Measurements from ENCODE around the gene MATR3.
"Not testable (repeated sequence)": the region's sequence is repeated elsewhere in the genome, so short reads cannot be mapped to it uniquely, and the experiment has no call there.

The MATR3 gene

GRCh38 chr5:139297439-139298133 lies 4.0 kb downstream of the MATR3 start:
- no peak for DNase-seq

- no peak for DNase-seq
These were observed 4.7 kb downstream of the MATR3 start for GRCh38 chr5:139298242-139298641.

GRCh38 chr5:139299486-139299885 lies 5.9 kb downstream of the MATR3 start:
- DNase-seq, result no peak

- no peak for DNase-seq
These were observed 8.4 kb downstream of the MATR3 start for GRCh38 chr5:139301808-139302499.

GRCh38 chr5:139304391-139305324 lies 11.1 kb downstream of the MATR3 start:
- DNase-seq, result no peak

DNA sequence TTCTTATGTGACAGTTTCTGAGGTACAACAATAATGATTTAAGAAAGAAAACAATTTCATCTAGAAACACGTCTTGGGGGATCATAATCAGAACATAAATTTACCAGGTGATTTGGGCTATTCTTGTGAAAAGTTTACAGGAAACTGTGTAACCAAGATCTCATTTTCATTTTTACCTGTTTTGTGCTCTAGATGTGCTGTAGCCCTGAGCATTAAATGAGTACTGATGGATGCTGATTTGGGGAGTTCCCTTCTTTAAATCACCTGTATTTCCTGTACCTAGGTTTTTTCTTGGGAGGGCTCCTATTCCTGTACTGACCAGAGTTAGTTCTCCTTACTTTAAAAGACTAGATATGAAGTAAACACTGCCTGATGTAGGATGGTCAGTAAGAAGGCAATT lies 12.7 kb downstream of the MATR3 start:
- DNase-seq, result no peak

- DNase-seq, result no peak
These were observed 13.3 kb downstream of the MATR3 start for GRCh38 chr5:139306628-139307379.

GRCh38 chr5:139308797-139309196 lies 15.3 kb downstream of the MATR3 start:
- no peak for DNase-seq

DNA sequence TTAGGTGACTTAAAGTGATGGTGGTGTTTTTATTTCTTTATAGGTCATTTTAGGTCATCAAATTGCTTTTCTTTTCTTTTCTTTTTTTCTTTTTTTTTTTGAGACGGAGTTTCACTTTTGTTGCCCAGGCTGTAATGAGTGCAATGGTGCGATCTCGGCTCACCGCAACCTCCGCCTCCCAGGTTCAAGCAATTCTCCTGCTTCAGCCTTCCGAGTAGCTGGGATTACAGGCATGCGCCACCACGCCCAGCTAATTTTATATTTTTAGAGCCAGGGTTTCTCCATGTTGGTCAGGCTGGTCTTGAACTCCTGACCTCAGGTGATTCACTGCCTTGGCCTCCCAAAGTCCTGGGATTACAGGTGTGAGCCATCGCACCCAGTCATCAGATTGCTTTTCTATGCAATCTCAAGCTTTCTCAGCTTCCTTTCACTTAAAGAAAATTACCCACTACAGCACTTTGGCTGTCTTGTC lies 17.2 kb downstream of the MATR3 start:
- not testable (repeated sequence) for DNase-seq

DNA sequence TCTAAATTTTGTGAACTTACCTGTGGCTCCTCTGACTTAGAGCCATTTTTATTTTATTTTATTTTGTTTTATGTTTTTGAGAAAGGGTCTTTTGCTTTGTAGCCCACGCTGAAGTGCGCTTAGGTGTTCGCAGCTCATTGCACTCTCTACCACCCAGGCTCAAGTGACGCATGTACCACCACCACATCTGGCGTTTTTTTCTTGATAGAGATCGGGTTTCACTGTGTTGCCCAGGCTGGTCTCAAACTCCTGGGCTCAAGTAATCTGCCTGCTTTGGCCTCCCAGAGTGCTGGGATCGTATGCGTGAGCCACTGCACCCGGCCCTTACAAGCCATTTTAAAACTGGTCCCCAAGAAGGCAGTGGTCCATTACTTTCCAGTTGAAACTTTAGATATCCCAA lies 18.5 kb downstream of the MATR3 start:
- no peak for DNase-seq

DNA sequence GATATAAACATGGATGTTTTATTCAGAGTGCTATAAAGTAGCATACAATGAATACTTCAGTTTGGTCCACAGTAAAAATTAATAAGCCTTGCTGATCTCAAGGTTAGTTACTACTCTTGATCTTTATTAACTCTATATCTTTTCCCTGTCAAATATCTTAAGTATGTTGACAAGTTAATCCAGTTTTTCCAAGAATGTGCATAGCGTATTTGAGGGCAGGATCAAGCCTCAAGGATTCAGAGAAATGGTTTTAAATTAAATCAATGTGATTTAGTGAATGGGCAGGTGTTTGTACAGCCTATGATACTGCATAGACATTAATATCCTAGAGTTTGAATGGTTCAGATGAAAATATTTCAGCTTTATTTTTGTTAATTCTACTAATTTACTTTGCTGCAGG lies 20.7 kb downstream of the MATR3 start:
- no peak for DNase-seq

DNA sequence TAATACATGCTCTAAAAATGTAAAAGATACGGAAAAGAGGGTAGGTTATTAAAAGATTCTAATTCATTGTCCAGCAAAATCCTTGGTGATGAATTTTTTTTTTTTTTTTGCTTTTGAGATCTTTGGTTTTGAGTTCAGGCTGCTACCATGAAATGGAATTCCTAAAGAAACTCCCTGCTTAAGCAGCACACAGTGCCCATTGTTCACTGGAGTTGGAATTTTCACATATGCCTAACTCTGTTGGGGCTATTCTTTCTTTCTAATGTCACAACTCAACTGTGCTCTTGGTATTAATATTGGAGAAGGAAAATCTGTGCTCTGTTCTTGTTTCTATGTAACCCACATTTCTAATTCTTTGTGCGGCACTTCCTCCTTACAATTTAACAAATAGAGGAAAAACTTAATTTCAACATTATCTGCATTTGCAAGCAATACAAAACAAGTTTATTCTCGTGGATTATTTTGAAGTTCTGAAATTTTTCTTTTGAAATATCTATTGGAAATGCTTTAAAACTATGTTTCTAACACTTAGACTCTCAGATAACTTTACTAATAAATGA lies 21.6 kb downstream of the MATR3 start:
- no peak for DNase-seq

GRCh38 chr5:139335811-139336210 lies 42.3 kb downstream of the MATR3 start:
- DNase-seq, result no peak

DNA sequence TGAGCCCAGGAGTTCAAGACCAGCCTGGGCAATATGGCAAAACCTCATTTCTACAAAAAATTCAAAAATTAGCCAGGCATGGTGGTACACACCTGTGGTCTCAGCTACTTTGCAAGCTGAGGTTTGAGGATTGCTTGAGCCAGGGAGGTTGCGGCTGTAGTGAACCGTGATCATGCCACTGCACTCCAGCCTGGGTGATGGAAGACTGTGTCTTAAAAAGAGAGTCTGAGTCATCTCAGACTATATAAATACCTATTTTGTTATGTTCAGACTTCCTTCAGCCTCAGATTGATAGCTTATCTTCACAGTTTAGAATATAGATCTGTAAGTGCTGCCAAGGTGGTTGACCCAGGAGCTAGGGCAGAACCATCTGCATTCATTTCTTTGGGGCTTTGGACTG lies 46.5 kb downstream of the MATR3 start:
- DNase-seq, result no peak

DNA sequence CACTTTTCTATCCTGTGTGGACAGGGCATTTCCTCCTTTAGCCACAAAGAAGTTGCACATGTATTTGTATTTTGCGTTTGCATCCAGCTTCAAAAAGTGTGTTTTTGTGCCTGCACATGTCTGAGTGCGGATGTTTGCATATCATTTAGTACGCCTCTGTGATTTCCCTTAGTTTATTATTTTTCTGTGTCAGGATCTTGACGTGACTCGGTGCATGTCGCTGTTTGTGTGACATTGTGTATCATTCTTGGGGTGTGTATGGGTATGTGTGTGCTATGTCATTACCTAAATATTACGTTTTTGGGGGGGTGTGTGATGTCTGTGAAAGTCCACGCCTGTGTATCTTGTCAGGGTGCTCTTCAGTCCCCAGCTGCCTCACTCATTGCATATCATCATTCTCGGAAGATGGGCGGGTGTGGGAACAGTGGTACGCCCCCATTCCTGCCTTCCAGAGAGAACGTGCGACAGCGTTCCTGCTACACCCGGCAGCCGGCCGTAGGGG lies 47.7 kb downstream of the MATR3 start:
- no peak for DNase-seq

DNA sequence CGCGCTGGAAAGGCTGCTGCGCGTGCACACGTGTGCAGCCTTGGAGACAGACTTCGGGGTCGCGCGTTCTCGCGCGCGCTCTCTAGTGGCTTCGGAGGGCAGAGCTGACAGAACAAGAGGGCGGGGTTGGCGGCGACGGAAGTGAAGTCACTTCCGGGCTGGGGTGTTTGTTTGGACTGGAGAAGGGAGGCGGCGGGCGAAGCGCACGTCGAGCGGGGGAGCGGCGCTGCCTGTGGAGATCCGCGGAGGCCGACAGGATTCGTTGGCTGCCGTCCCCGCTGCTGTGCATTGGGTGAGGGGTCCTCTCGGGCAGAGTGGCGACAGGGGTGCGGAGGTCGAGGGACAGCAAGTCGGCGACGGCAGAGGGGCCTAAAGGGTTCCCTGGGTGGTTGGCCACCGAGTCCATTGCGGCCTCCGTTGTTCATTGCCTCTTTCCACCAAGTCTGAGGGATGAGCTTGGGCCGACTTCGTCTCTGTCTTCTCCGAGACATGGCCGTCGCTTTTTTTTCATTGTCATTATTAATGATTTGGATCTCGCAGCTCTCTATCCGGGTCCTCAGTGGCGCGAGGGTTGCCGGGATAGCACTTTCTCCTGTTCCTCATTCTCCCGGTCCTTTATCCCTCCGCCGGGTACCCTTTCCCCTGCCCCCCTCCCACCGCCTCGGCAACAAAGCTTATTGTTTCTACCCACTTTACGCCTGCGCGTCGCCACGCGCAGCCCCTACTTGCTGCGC lies 48.3 kb downstream of the MATR3 start, which contains the start of gene PAIP2:
TSS of gene PAIP2 (plus strand) at position 166 of the 734 bp plus-strand sequence. CDS start 21,931 bp downstream, outside the sequence.
- peak; percentile 85 for DNase-seq

- DNase-seq, result no peak
These were observed 48.8 kb downstream of the MATR3 start for GRCh38 chr5:139342423-139342723.

GRCh38 chr5:139343476-139343875 lies 49.9 kb downstream of the MATR3 start:
- DNase-seq, result no peak

- no peak for DNase-seq
These were observed 50.6 kb downstream of the MATR3 start for GRCh38 chr5:139344177-139344576.

GRCh38 chr5:139345442-139345841 lies 51.9 kb downstream of the MATR3 start:
- DNase-seq, result not testable (repeated sequence)

DNA sequence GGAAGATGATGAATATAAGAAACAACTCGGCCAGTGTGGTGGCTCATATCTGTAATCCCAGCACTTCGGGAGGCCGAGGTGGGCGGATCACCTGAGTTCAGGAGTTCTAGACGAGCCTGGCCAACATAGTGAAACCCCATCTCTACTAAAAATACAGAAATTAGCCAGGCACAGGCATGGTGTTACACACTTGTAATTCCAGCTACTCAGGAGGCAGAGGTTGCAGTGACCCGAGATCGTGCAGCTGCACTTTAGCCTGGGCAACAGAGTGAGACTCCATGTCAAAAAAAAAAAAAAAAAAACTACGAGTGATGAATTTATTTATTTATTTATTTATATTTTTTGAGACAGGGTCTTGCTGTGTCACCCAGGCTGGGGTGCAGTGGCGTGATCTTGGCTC lies 54.3 kb downstream of the MATR3 start:
- DNase-seq, result not testable (repeated sequence)

All from DMS153 (cell line).